ENCODE data around the gene B4GALNT2. TPM values are rescaled to one million over a fixed set of nuclear protein-coding genes. Genes with fewer than 3 reads are reported as not detected.

B4GALNT2 gene
- total and polyA plus RNA-seq, 2 donors (not counting 1 experiment from before 2014, with no cell fraction given) = 0.12 TPM; not detected in 1

GRCh38 chr17:49193513-49194296, 61.1 kb downstream of the B4GALNT2 start:
- DNase-seq (peak; percentile 87), ATAC-seq (ENCODE audit: low read depth) (peak; percentile 9)
- Histone ChIP-seq H3K4me3 (ENCODE audit: control extremely low read depth in 1 of 5, extremely low read depth in 1 of 5, insufficient read depth in 1 of 5, low read depth in 2 of 5, low read length in 4 of 5) (peak overlapping the region; percentile 50 to 95 (median 88)), H4K20me1 (ENCODE audit: control insufficient read depth, insufficient read depth, low read length, poor library complexity, severe bottlenecking) (no peaks in the 10 kb centered on the region), H3K27me3 (replicated peaks in 1 of 4; ENCODE audit: control extremely low read depth in 1 of 4, control insufficient read depth in 3 of 4, insufficient read depth in 4 of 4, low read length in 3 of 4) (no peaks in the 10 kb centered on the region), H3K36me3 (replicated peaks in 1 of 2; ENCODE audit: control extremely low read depth in 1 of 2, control insufficient read depth in 1 of 2, extremely low read depth in 1 of 2, insufficient read depth in 2 of 2, low read length in 1 of 2) (no peaks in the 10 kb centered on the region), H3K27ac (ENCODE audit: low read length in 2 of 2) (peak overlapping the region; percentile 92 to 95), H3K4me2 (replicated peaks; ENCODE audit: low read depth, low read length, poor library complexity, severe bottlenecking) (peak overlapping the region; percentile 95), H3K9me3 (ENCODE audit: control extremely low read depth in 1 of 3, control insufficient read depth in 2 of 3, insufficient read depth in 1 of 3, low read length in 2 of 3) (no peaks in the 10 kb centered on the region), H3K79me2 (ENCODE audit: control insufficient read depth, insufficient read depth, low read length) (no peaks in the 10 kb centered on the region), H3K9ac (ENCODE audit: low read length) (peak overlapping the region; percentile 90), H2AFZ (ENCODE audit: insufficient read depth, low read depth, low read length, poor library complexity, severe bottlenecking) (peak overlapping the region; percentile 98), H3K4me1 (ENCODE audit: control insufficient read depth in 2 of 2, insufficient read depth in 2 of 2, low read length in 2 of 2) (peaks cover 11 to 23% of the 10 kb centered on the region in 2 donors)
- Mint-ChIP-seq H3K9me3 (ENCODE audit: insufficient read depth) (no peaks in the 10 kb centered on the region), H3K27ac (peak overlapping the region; percentile 97), H3K27me3 (no peaks in the 10 kb centered on the region), H3K4me3 (peak overlapping the region; percentile 93), H3K4me1 (peaks cover 32% of the 10 kb centered on the region)
- WGBS (ENCODE audit: insufficient coverage) = under 1% methylated on average over 15 of the region's 21 CpGs
- intact Hi-C loops (cut with micrococcal nuclease) = loop anchor here (10.0 kb wide), 2 partner anchors 481 to 1089 kb away; partner anchors contain the start of genes CBX1, SNX11 and SPOP
- TF ChIP-seq CTCF (IDR thresholded peaks at IDR 0.05) (peak; percentile 10), EZH2 (IDR thresholded peaks at IDR 0.05; ENCODE audit: borderline replicate concordance, insufficient read depth, low read depth, low read length, poor library complexity, severe bottlenecking) (no peak)
- ChIA-PET CTCF (interaction anchor here (0.6 to 7.6 kb wide), 7 partner anchors 9 to 64 kb away, joined by 3 to 162 read pairs (median 7); partner anchors contain the start of genes ABI3, GNGT2 and PHOSPHO1), POLR2A (interaction anchor here (0.6 to 4.1 kb wide), 7 partner anchors 17 to 190 kb away, joined by 4 to 45 read pairs (median 5); partner anchors contain the start of genes ABI3 and GNGT2)

- H3K27me3 Mint-ChIP-seq = no peaks in the 10 kb centered on the region
Measured at GRCh38 chr17:49194297-49194607, 61.7 kb downstream of the B4GALNT2 start.

More at GRCh38 chr17:49194297-49194607, 61.7 kb downstream of the B4GALNT2 start:
- Histone ChIP-seq H2AFZ (ENCODE audit: insufficient read depth, low read depth, low read length, poor library complexity, severe bottlenecking) (no peak overlapping the region), H3K79me2 (ENCODE audit: control insufficient read depth, insufficient read depth, low read length) (no peaks in the 10 kb centered on the region), H4K20me1 (ENCODE audit: control insufficient read depth, insufficient read depth, low read length, poor library complexity, severe bottlenecking) (no peaks in the 10 kb centered on the region), H3K9ac (ENCODE audit: low read length) (peak overlapping the region; percentile 90), H3K4me2 (replicated peaks; ENCODE audit: low read depth, low read length, poor library complexity, severe bottlenecking) (peak overlapping the region; percentile 95), H3K4me1 (ENCODE audit: control insufficient read depth in 2 of 2, insufficient read depth in 2 of 2, low read length in 2 of 2) (peaks cover 11 to 23% of the 10 kb centered on the region in 2 donors), H3K27me3 (replicated peaks in 1 of 4; ENCODE audit: control extremely low read depth in 1 of 4, control insufficient read depth in 3 of 4, insufficient read depth in 4 of 4, low read length in 3 of 4) (no peaks in the 10 kb centered on the region), H3K27ac (ENCODE audit: low read length in 2 of 2) (no peak overlapping the region), H3K9me3 (ENCODE audit: control extremely low read depth in 1 of 3, control insufficient read depth in 2 of 3, insufficient read depth in 1 of 3, low read length in 2 of 3) (no peaks in the 10 kb centered on the region), H3K36me3 (replicated peaks in 1 of 2; ENCODE audit: control extremely low read depth in 1 of 2, control insufficient read depth in 1 of 2, extremely low read depth in 1 of 2, insufficient read depth in 2 of 2, low read length in 1 of 2) (no peaks in the 10 kb centered on the region), H3K4me3 (ENCODE audit: control extremely low read depth in 1 of 5, extremely low read depth in 1 of 5, insufficient read depth in 1 of 5, low read depth in 2 of 5, low read length in 4 of 5) (peak overlapping the region in 1 of 5 experiments; percentile 89)
- H3K4me1 Mint-ChIP-seq = peaks cover 32% of the 10 kb centered on the region
- DNase-seq (no peak), ATAC-seq (ENCODE audit: low read depth) (no peak)
- intact Hi-C loops (cut with micrococcal nuclease) = loop anchor here (10.0 kb wide), 2 partner anchors 481 to 1089 kb away; partner anchors contain the start of genes CBX1, SNX11 and SPOP
- 38% methylated on average over 1 of the region's 3 CpGs for WGBS (ENCODE audit: insufficient coverage)
- no peaks in the 10 kb centered on the region for H3K9me3 Mint-ChIP-seq (ENCODE audit: insufficient read depth)
- peak overlapping the region; percentile 93 for H3K4me3 Mint-ChIP-seq
- ChIA-PET CTCF (interaction anchor here (0.6 to 7.6 kb wide), 7 partner anchors 8 to 64 kb away, joined by 3 to 162 read pairs (median 7); partner anchors contain the start of genes ABI3, GNGT2 and PHOSPHO1), POLR2A (interaction anchor here (0.6 to 4.1 kb wide), 7 partner anchors 16 to 263 kb away, joined by 4 to 45 read pairs (median 5); partner anchors contain the start of genes ABI3 and GNGT2)
- no peak for TF ChIP-seq EZH2 (IDR thresholded peaks at IDR 0.05; ENCODE audit: borderline replicate concordance, insufficient read depth, low read depth, low read length, poor library complexity, severe bottlenecking)
- H3K27ac Mint-ChIP-seq = peak overlapping the region; percentile 97
